Ramos (cell line): ENCODE results near the gene COX14.
"Not testable (repeated sequence)": the region's sequence is repeated elsewhere in the genome, so short reads cannot be mapped to it uniquely, and the experiment has no call there.

Experiments
- in situ Hi-C: fragments of 300-500 bp; cut with MboI; formaldehyde crosslinking; loops from one replicate; pipeline ENCODE4 v1.14.3; 2022; ENCODE audit warnings: low sequenced_read_pairs; ENCODE audit not compliant: unreplicated experiment

Gene COX14

DNA sequence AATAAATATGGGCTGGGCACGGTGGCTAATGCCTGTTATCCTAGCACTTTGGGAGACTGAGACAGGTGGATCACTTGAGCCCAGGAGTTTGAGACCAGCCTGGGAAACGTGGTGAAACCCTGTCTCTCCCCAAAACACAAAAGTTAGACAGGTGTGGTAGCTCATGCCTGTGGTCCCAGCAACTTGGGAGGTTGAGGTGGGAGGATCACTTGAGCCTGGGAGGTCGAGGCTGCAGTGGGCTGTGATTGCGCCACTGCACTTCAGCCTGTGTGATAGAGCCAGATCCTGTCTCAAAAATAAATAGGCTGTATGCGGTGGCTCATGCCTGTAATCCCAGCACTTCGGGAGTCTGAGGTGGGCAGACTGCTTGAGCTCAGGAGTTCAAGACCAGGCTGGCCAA, 36.0 kb downstream of the COX14 start:
- in situ Hi-C loops: not testable (repeated sequence)

DNA sequence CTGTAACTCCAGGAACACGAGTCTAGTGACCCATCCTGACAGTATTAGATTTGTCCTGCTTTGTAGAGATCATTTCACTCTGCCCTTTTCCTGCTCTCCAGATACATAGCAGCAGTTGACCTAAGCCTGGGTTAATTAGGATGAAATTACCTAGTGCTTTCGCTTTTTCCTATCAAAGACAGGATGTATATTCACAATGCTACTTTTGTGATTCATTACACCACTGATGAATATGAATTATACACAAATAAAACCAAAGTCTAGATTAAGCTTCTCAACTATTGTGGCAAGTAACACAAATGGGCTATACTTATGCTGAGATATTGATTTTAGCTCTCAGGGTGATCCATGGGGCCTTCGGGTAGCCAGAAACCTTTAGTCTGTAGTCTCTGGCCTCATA, 37.3 kb downstream of the COX14 start:
- in situ Hi-C loops: no loop called here

DNA sequence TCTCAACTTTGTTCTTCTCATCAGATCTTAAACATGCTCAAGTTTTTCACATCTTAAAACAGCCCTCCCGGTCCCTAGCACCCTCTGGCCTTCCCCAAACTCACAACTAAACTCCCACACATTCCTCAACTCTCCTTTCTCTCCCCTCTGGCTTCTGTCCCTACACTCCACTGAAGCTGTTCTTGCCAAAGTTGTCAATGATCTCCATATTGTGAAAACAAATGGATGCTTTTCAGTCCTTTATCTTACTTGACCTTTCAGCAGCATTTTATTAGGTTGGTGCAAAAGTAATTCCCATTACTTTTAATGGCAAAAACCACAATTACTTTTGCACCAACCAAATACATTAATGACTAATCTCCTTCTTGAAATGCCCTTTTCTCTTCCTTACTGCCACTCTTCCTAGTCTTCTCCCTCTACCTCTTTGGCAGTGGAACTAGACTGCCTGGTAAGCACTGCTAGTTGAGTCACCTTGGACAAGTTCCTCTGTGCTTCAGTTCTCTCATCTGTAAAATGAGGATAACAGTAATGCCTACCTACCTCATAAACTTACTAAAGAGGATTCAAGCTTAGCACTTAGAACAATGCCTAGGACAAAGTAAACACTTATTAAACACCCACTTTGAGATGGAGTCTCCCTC, 39.1 kb downstream of the COX14 start:
- in situ Hi-C loops: no loop called here

DNA sequence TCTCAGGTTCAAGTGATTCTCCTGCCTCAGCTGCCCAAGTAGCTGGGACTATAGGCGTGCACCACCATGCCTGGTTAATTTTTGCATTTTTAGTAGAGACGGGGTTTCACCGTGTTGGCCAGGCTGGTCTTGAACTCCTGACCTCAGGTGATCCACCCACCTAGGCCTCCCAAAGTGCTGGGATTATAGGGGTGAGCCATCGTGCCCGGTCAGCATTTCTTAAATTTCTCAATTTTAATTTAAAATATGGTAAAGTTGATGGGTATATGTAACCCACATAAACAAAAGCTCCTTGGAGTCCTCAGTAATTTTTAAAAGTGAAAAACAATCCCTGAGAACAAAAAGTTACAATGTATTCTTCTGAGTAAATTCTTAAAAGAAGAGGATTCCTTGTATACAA, 42.9 kb downstream of the COX14 start:
- in situ Hi-C loops: not testable (repeated sequence)

DNA sequence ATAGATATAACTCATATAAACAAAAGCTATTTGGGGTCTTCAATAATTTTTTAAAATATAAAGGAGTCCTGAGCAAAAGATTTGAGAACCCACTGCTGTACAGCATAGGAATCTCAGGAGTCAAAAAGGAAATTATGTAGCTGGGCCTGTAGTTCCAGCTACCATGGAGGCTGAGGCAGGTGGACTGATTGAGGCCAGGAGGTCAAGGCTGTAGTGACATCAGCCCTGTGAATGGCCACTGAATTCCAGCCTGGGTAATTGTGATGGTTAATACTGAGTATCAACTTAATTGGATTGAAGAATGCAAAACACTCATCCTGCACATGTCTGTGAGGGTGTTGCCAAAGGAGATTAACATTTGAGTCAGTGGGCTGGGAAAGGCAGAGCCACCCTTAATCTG, 44.6 kb downstream of the COX14 start:
- in situ Hi-C loops: no loop called here

DNA sequence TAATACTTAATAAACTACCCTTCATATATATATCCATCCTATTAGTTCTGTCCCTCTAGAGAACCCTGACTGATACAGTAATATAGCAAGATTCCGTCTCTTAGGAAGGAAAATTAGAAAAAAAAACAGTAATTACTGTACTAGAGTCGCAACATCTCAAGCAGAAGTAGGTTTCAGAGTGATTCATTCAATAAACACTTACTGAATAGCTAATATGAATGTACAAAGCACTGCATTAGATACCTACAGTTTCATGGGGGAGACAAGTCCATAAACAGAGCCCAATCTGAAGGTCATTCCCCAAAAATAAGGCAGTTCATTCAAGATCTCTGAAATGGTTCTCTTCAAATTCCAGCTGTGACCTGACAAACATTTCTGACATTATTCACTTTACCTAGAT, 45.2 kb downstream of the COX14 start:
- in situ Hi-C loops: no loop called here

DNA sequence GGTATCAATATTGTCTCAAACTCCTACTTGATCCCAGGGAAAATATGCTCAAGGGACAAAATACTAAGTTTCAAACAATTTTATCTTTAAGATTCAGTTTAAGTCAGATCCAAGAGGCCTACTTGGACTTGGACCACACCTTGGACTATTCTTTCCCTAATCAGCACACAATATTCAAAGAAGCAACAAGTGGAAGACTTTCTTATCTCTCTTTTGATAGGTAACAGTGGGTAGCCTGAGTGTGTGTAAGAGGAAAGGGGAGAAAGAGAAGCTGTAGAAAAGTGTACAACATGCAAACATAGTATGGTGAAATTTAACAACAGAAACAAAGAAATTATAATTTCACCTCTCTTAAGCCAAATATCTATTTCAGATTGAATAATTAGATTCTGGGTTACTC, 48.6 kb downstream of the COX14 start:
- in situ Hi-C loops: no loop called here

DNA sequence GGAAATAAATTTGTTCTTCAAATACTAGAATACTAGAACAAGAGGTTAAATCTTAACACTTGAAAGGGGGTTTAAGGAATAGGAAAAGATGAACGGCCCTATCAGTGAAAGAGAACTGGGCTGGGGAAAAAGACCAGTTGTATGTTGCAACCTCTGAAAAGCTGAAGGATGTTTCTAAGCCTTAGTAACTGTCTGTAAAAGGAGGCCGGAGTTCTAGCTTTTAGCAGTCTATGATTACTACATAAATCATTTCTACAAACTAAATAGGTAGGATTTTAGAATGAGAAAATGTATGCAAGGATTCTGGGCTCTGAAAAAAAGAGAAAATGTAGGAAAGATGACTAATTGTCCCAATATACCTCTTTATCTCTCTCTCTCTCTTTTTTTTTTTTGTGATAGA, 50.2 kb downstream of the COX14 start:
- in situ Hi-C loops: no loop called here

DNA sequence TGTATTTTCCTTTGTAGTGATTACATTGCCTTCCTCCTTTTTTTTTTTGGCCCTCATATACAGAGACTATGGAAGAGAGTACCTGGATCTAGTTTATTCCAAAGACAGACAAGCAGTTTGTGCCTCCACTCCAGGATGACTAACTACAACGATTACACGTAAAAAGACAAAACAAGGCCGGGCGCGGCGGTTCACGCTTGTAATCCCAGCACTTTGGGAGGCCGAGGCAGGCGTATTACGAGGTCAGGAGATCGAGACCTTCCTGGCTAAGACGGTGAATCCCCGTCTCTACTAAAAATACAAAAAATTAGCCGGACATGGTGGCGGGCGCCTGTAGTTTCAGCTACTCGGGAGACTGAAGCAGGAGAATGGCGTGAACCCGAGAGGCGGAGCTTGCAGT, 52.9 kb downstream of the COX14 start:
- in situ Hi-C loops: no loop called here

DNA sequence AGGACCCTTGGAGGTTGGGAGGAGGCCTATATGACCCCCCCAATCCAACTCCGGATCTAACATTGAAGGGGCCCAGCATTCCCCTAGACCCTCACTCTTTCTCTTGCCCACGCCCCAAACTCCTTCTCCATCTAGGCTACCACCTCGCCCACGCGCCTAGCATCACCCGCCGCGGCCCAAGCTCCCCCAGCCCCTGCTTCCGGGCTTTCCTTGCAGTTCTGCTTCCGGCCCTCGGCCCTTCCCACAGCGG, 54.7 kb downstream of the COX14 start:
- in situ Hi-C loops: no loop called here

DNA sequence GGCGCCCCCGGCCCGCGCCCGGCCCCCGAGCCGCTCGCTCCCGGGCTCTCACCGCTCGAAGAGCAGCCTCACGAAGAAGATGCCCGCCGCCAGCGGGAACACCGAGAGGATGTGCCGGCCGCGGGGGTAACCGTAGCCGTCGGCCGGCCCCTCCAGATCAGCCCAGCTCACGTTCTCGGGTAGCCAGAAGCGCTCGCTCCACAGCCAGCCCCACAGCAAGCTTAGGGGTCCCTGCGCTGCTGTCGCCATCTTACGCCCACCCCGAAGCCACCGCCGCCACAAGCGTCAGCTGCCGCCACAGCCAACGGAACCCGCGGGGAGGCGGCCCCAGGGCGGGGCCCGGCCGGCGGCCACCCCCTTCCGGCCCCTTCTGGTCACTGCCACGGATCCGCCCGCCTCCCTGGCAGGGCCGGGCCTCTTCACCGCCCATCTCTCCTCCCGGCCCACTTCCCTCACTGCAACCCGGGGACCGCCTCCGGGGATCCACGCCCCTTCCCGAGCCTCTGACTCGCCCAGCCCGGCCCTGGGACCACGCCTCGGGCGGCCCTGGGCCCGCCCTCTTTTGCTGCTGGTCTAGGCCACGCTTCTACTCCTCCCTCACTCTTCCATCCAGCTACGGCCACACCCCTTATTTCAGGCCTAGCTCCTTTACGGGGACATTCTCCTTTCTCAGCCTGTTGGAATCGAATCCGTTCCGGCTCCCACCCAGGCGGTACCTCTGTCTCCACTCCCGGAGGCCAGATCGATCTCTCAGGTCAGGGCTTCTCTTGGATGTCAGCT, 55.2 kb downstream of the COX14 start, which contains the start of gene CERS5:
TSS of gene CERS5 (minus strand) at position 321 of the 780 bp plus-strand sequence. CDS start at position 249, 72 bp downstream.
- in situ Hi-C loops: no loop called here
